Activated CD8-positive, alpha-beta memory T cell treated with anti-CD3 and anti-CD28 coated beads, Interleukin-2, amount 50 U/mL, for 48 hours (primary cell): ENCODE results near the gene USP9X.
"Not testable (repeated sequence)": the region's sequence is repeated elsewhere in the genome, so short reads cannot be mapped to it uniquely, and the experiment has no call there.

Experiments
- DNase-seq: peaks from one replicate; pipeline ENCODE4 v3.0.0-alpha.2; 2020

USP9X gene

DNA sequence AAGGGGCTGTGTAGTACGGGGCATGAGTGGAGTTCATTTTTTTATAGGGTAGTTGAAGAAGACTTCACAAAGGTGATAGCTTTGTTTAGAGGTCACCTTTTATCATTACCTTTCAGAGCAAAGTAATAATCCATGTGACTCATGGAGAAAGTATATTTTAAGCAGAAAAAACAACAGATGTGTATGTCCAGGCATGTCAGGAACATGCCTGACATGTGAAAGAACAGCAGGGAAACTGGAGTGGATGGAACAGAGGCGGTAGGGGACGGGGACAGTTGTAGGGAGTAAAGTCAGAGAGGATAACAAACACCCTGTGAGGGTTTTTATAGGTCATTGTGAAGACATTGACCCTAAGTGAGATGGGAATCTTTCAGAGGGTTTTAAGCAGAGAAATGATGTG lies 107.6 kb downstream of the USP9X start:
- DNase-seq = no peak

DNA sequence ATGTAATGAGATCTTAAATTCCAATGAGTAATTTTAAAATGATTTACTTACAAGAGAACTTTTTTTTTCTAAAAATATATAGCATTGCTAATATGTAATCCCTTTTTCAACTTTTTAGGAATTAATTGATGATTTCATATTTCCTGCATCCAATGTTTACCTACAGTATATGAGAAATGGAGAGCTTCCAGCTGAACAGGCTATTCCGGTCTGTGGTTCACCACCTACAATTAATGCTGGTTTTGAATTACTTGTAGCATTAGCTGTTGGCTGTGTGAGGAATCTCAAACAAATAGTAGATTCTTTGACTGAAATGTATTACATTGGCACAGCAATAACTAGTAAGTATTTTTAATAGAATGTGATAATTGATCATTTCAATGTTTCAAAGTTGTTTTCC lies 113.2 kb downstream of the USP9X start:
- no peak for DNase-seq

DNA sequence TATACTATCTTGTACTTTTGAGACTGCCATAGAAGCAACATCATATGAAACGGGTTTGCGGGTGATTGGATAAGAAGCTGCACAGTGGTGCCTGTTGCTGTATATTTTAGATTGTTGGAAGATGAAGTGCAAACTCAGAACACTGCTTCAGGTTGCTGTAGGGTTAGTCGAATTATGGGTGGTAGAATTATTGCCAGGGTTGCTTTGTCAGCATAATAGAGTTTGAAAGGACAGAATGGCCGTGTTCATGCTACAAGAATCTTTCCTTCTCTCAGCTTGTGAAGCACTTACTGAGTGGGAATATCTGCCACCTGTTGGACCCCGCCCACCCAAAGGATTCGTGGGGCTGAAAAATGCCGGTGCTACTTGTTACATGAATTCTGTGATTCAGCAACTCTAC lies 115.5 kb downstream of the USP9X start:
- DNase-seq = no peak

DNA sequence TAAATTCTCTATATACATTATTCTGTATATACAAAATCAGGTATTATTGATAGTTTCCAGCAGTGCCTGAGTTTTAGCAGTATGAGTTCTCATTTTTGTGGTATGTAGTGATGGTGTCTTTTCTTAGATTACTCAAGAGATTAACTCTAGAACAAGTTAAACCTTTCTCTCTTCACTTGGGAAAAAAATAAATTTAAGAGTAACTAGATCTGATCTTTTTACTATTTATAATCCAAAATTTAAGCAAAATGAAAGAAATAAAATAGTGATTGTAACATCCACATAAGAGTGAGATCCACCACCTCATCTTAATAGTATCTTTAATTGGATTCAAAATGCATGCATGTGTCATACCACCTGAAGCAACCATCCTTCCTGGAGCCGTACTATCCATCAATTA lies 124.6 kb downstream of the USP9X start:
- DNase-seq = no peak

DNA sequence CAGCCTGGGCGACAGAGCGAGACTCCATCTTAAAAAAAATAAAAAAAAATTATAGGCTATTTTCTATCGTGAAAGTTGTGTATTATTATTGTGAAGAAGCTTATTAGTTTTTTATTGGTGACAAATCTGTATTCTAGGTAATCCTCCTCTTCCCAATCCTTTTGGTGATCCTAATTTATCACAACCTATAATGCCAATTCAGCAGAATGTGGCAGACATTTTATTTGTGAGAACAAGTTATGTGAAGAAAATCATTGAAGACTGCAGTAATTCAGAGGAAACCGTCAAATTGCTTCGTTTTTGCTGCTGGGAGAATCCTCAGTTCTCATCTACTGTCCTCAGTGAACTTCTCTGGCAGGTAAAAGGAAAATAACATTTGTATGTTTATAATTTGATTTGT lies 139.4 kb downstream of the USP9X start:
- DNase-seq = no peak

DNA sequence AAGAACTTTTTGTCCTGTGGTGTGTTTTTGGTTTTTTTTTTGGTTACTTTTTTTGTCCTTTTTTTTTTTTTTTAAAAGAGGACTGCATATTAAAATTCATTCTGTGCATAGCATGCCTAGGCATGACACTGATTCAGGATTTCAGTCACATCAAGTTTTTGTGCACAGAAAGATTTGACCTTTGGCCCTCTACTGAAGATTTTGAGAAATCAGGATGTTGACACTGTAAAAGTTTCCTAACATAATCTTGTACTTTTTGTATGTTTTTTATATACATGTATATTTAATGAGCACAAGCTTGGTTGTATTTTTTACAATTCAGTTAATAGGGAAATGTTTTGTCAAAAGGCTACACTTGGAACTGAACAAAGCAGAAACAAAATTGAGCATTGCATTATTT lies 148.7 kb downstream of the USP9X start:
- no peak for DNase-seq

DNA sequence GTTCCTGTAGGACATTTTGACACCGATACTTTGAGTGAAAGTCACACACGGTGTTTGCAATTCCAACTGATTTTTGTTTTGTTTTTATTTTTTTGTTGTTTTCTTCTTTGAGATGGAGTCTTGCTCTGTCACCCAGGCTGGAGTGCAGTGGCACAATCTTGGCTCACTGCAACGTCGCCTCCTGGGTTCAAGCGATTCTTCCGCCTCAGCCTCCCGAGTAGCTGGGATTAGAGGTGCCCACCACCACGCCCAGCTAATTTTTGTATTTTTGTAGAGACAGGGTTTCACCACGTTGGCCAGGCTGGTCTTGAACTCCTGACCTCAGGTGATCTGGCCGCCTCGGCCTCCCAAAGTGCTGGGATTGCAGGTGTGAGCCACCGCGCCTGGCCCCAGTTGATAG lies 149.2 kb downstream of the USP9X start:
- DNase-seq = not testable (repeated sequence)

DNA sequence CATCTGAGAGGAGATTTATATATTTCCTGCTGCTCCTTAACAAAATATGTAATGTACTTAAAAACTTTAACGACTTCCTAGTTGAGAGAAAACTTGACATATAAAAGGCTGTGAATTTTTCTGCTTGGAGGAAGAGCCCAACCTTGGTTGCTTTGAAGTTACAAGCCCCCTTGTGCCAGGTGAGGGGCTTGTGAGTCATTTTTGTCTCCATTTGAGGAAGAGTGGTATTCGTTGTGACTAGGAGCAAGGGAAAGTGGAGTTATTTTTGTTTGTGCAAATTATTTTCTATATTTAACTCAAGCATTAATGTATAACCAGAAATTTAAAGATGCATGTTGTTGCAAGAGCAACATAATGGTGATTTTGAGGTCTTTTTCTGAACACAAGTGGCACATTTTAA lies 149.7 kb downstream of the USP9X start:
- DNase-seq = no peak

DNA sequence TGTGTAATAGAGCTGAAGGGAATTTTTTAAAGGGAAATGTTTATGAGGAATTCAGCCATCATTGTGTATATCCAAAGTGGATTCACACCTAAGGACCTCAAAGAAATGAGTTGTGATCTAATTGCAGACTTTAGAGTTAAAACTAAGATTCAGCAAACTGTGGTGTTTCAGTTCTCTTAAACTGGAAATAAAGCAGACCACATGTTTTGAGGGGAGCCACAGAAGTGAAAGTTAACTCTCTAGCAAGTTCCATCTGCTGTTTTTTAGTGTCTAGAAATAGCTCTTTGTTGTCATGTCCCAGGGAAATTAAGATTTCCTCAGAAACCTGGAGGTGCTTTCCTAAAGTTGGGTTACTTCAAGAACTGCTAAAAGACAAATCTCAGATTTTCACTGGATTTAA lies 151.4 kb downstream of the USP9X start:
- no peak for DNase-seq

DNA sequence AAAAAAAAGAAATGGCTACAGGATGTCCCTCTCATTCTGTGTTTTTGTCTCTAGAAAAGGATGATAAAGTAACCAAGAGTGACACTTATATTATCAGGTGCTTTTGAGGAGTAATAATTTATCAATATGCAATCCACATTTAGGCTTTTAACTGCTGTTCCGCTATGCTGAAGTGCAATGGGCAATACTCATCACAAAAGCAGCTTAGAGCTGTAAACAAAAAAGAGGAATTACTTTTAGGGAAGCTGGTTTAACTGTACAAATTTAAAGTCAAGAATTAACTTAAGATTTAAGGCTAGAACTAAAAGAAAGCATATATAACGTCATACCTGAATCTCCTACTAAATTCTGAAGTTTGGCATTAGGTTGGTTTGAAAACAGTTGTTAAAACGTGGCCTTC lies 155.3 kb downstream of the USP9X start:
- DNase-seq = no peak

DNA sequence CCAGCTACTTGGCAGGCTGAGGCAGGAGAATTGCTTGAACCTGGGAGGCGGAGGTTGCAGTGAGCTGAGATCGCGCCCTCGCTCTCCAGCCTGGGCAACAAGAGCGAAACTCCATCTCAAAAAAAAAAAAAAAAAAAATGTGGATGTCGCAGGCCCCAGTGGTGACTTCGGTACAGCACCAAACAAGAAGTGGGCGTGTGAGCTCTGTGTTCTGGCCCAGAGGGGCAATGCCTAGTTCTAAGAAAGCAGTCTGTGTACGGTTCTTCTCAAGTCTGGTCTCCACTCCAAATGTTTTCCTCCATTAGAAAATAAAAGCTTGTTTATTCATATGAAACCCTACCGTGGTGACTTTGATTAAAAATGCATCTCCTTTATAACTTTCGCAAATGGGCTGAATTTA lies 156.7 kb downstream of the USP9X start:
- no peak for DNase-seq

DNA sequence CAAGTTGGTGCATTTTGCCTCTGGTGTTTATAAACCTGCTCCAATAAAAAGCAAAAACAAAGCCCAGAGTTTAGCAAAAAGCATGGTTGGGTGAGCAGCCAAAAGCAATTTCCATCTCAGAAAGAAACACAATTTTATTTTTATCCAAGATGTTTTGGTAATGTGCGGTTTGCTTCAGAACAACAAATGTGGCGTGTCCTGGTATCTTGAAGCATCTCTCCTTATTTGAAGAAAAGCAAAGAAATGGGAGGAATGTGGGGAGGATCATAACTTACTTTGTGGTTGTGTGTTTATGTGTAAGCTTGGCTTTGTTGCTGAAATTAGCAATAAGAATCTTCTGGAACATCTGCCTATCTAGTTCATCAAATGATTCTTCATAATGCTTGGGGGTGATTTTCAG lies 160.4 kb downstream of the USP9X start:
- no peak for DNase-seq

DNA sequence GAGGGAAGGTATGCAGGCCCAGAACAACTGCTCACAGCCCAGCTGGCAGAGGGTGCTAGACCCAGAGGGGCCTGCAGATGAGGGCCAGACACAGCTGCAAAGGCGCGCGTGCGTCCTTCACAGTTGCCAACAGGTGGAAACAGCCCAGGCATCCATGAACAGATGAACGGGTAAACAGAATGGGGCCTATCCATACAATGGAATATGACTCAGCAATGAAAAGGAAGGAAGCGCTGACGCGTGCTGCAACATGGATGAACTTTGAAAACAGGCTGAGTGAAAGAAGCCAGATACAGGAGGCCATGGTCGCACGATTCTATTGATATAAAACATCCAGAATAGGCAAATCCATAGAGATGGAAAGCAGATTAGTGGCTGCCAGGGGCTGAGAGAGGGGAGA lies 165.6 kb downstream of the USP9X start:
- DNase-seq = no peak

DNA sequence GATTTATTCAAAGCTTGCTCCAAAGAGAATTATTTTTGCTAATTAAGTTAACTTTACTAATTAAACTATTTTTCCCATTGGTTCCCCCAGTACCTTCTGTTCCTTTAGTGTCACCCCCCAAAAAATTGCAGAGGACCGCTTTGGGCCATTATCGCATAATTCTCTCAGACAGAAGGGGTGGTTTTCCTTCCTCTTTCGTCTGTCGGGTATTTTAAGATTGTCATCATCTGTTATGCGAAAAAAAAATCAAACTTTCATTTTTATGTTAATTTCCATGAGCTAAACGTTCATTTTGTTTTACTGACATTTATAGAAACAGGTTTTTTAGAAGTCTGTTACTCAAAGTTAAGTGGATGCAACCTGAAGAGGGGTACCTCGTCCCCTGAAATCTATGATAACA lies 172.6 kb downstream of the USP9X start:
- no peak for DNase-seq

DNA sequence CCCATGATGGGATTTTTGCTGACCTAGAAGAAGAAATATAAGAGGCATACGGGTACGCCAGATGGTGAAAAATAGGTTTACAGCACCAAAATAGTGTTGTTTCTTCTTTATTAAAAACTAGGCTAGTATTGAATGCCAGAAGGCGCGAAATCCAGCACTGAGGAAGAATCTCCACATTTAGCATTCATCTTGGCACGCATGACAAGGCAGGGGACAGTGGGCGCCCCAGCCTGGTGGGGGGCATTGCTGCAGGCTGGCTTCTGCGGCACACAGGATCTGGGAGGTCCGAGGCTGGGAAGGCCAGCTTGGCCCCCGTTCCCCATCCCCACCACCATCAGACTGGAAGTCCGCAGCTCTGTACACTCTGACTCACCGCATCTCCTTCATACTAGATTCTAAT lies 173.0 kb downstream of the USP9X start:
- DNase-seq = no peak

DNA sequence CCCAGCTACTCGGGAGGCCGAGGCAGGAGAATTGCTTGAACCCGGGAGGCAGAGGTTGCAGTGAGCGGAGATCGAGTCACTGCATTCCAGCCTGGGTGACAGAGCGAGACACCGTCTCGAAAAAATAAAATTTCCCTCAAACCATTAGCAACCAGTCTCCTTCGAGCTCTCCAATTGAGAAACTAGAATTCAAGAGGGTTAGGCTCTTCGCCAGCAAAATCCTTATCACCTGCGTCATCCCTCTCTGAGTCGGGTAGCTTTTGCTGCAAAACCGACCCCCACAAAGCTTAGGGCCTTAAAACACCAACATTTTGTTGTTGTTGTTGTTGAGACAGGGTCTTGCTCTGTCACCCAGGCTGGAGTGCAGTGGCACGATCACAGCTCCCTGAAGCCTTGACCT lies 173.6 kb downstream of the USP9X start:
- DNase-seq = no peak

DNA sequence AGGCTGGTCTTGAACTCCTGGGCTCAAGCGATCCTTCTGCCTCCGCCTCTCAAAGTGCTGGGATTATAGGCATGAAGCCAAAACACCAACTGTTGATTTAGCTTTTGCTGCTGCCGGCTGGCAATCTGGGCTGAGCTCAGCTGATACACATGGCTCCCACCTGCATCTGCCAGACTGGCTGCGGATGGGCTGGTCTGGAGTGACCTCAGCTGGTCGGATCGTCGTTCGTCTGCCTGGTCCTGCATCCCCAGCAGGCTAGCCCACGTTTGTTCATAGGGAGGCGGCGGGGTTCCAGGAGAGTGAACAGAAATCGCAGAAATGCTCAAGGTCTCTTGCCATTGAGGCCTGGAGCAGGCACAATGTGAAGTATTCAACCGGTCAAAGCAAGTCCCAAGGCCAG lies 174.3 kb downstream of the USP9X start:
- DNase-seq = no peak

DNA sequence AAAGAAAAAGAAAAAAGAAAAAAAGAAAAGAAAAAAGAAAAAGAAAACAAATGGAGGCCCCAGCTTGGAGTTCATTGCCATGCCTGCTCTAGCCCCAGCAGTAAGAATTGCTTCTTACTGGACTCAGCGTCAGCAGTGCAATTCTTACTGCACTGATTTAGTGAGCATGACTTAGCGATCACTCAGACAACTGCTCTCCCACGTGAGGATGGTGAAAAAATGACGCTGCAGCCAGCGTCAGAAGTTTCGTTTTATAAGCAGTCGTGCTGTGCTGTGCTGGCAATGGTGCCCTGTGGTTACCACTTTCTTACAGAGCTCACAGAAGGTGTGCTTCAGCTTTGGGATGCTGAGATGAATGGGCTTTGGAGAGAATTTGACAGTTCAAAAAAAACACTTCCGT lies 180.4 kb downstream of the USP9X start:
- peak; percentile 65 for DNase-seq

DNA sequence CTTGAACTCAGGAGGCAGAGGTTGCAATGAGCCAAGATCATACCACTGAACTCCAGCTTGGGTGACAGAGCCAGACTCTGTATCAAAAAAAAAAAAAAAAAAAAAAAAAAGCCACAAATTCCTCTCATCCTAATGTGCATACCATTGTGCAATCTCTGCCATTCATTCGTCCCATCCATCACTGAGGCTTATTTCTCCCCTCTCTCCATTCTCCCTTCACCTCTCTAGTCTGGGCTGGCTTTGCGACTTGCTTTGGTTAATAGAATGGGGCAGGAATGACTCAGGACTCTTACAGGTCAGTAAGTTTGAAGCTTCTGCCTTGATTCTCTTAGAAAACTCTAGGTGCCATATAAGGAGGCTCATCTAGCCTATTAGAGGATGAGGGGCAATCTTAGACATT lies 188.4 kb downstream of the USP9X start:
- no peak for DNase-seq

DNA sequence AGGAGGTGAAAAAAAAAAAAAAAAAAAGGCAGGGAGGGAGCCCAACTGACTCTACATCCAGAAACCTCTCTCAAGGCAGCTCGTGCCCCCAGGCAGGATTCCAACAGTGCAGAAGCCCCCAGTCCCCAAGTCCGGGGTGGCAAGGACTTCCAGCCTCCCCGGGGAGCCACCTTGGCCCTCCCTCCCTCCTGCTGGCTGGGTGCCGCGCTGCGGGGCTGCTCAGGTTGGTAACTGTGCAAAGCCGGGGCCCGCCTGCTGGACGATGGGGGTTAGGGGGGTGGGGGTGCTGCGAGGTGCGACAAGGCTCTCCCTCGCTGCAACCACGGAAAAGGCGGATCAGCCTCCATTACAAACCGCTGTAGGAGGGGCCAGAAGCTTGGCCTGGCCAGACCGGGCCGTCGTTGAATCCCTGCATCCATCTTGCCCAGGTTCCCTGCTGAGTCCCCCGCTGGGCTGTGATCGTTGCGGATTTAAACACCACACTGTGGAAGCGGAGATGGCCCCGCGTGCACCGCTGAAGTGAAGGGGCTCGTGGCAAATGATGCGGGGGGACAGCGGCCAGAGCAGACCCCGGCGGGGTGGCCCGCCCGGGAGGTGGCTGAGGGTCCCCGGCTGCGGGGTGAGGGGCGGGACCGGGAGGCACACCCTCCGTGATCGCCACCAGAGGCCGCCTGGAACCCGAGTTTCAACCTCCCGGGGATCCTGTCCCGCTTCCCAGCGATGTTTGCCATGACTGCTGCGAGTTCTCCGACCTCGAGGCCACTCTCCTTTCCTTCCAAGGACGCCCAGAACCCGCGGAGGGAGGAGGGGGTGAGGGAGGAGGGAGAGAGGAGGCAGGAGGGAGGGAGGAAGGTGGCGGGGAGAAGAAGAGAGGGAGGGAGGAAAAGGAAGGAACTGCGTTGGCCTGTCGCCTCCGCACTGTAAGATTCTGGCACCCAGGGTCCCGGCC lies 190.7 kb downstream of the USP9X start:
- DNase-seq = peak; percentile 67

DNA sequence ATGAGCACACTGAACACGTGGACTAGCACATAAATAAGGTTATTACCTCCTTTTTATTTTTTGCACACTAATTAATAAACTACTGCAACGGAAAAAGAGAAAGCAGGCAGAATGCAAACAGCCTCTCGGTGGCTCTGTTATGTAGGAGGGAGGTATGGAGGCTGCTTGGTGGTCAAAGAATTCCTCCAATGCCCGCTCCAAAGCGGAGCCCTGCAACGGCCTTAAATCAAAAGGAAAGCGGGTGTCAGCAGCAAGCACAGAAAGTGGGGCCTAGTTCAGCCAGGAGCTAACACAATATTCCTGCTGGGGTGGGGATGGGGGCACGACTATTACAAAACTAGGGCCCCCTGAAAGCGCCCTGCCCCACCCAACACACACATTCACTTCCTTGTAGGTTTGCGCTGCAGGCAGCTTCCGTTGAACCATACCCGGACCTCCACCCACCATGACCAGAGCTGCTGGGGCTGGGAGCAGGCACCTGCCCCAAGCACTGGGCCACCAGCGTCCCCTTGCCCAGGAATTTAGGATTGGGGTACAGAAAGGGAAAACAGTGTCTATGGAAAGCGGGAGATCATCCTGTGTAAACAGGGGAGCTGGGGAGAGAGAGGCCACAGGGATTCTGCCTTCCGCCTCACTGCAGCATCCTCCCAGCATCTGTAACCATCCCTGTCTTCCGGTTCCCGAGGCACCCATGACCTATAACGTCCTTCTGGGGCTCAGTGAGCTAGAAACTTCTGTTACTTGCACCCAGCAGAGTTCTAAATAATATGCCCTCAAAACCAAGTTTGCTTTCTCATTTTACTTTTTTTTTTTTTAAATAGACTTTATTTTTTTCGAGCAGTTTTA lies 191.6 kb downstream of the USP9X start:
- no peak for DNase-seq

DNA sequence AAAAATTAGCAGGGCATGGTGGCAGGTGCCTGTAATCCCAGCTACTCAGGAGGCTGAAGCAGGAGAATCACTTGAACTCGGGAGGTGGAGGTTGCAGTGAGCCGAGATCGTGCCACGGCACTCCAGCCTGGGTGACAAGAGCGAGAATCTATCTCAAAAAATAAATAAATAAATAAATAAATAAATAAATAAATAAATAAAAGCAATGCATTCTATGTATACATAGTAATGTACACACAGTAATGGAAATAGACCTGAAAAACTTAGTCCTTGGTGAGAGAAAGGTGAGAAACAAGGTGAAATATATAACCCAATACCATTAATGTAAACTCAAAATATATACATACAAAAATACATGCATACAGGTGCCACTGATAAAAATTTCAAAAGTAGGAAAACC lies 197.1 kb downstream of the USP9X start:
- not testable (repeated sequence) for DNase-seq

DNA sequence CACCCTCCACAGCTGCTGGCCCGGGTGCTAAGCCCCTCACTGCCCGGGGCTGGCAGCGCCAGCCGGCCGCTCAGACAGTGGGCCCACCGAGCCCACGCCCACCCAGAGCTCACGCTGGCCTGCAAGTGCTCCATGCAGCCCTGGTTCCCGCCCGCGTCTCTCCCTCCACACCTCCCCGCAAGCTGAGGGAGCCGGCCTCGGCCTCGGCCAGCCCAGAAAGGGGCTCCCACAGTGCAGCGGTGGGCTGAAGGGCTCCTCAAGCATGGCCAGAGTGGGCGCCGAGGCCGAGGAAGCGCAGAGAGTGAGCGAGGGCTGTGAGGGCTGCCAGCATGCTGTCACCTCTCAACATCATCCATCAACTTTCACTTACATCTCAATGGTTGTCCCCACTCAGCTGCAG lies 200.7 kb downstream of the USP9X start:
- not testable (repeated sequence) for DNase-seq
